Gastrocnemius medialis (tissue), 4 donors: ENCODE data around the gene SH3BP4. TPM values are rescaled to one million over a fixed set of nuclear protein-coding genes. Genes with fewer than 3 reads are reported as not detected.
"Not testable (repeated sequence)": the region's sequence is repeated elsewhere in the genome, so short reads cannot be mapped to it uniquely, and the experiment has no call there.

ENCODE experiments used
- ATAC-seq, 2 donors: fragments of 150-250 bp; one replicate each; pipeline ENCODE4 v1.9.1; 2016
- DNase-seq, 2 donors: peaks; one replicate each; pipeline ENCODE4 v3.0.0-alpha.2; 2019
- H3K27ac ChIP-seq, 4 donors: fragments of 200-600 bp; sonication (generic); 1 replicate in 1 of 4; 2 replicates in 3 of 4; pipeline ENCODE4 v1.5.1; 2016 to 2018; ENCODE audit warnings: mild to moderate bottlenecking in 2 of 4, moderate library complexity in 1 of 4
- H3K27me3 ChIP-seq, 3 donors: fragments of 200-600 bp; sonication (generic) in 2 of 3; 1 replicate in 1 of 3; 2 replicates in 2 of 3; pipeline versions ENCODE4 v1.5.1 to v1.6.0; 2016 to 2019; ENCODE audit warnings: mild to moderate bottlenecking in 1 of 3, moderate library complexity in 1 of 3
- H3K36me3 ChIP-seq, 2 donors: fragments of 200-600 bp; sonication (generic) in 1 of 2; one replicate each; pipeline ENCODE4 v1.5.1; 2017 to 2018
- H3K4me1 ChIP-seq, 2 donors: fragments of 200-600 bp; sonication (generic) in 1 of 2; one replicate each; pipeline ENCODE4 v1.5.1; 2016 to 2017; ENCODE audit warnings: mild to moderate bottlenecking in 2 of 2
- H3K4me3 ChIP-seq, 4 donors: fragments of 200-600 bp; sonication (generic) in 3 of 4; 1 replicate in 1 of 4; 2 replicates in 3 of 4; pipeline ENCODE4 v1.5.1; 2016 to 2019; ENCODE audit warnings: mild to moderate bottlenecking in 2 of 4
- H3K9me3 ChIP-seq, 3 donors: fragments of 200-600 bp; sonication (generic) in 2 of 3; 1 replicate in 1 of 3; 2 replicates in 2 of 3; pipeline ENCODE4 v1.5.1; 2016 to 2019
- POLR2A ChIP-seq, 2 donors: fragments of 450-650 bp; IDR thresholded peaks; one replicate each; pipeline ENCODE4 v1.6.1; 2017; ENCODE audit warnings: antibody characterized with exemption in 2 of 2, mild to moderate bottlenecking in 2 of 2, moderate library complexity in 2 of 2
- in situ Hi-C, 4 donors: fragments of 200-750 bp; cut with MboI; loops; one replicate each; pipeline versions ENCODE4 v1.15.0 to v1.8.0; 2017; ENCODE audit warnings: low sequenced_read_pairs in 4 of 4
- intact Hi-C: fragments of 100-400 bp; cut with DNase I; formaldehyde crosslinking; loops from one replicate; pipeline ENCODE4 v1.15.1; 2023; ENCODE audit warnings: low total_unique reads
- total RNA-seq, 4 donors: library from RNA; depleted of rRNA; stranded (reverse); fragments of >200 nt; gene quantifications; one replicate each; pipeline versions ENCODE4 v1.1.0 to v1.2.3, GENCODE V29; 2016
- TF ChIP-seq, protein P1 (sequence below), 5 experiments: fragments of 450-650 bp in 3 of 5; fragments of 200-600 bp in 2 of 5; sonication (generic) in 2 of 5; IDR thresholded peaks in 4 of 5; conservative IDR thresholded peaks in 1 of 5; 1 replicate in 4 of 5; 2 replicates in 1 of 5; pipeline ENCODE4 v1.5.1; 2016 to 2019; ENCODE audit warnings: antibody characterized with exemption in 5 of 5, mild to moderate bottlenecking in 3 of 5, moderate library complexity in 3 of 5

Gene SH3BP4
- total RNA-seq, 4 donors from 2014 or later: 10.2 to 36.9 (median 15.9) TPM

- H3K27me3 ChIP-seq: no peaks in the 10 kb centered on the region
- H3K27ac ChIP-seq: no peak overlapping the region
- peaks cover 11 to 16% of the 10 kb centered on the region in 2 donors for H3K4me1 ChIP-seq
- in situ Hi-C loops (no loop called here), intact Hi-C loops (loop anchor here (5.0 kb wide), 1 partner anchor 102 kb away; the partner anchor contains the start of gene SH3BP4)
- H3K4me3 ChIP-seq: no peak overlapping the region
- no peak for DNase-seq
- H3K36me3 ChIP-seq: no peaks in the 10 kb centered on the region
- ATAC-seq: no peak
- no peaks in the 10 kb centered on the region for H3K9me3 ChIP-seq
- TF ChIP-seq, protein P1, sequence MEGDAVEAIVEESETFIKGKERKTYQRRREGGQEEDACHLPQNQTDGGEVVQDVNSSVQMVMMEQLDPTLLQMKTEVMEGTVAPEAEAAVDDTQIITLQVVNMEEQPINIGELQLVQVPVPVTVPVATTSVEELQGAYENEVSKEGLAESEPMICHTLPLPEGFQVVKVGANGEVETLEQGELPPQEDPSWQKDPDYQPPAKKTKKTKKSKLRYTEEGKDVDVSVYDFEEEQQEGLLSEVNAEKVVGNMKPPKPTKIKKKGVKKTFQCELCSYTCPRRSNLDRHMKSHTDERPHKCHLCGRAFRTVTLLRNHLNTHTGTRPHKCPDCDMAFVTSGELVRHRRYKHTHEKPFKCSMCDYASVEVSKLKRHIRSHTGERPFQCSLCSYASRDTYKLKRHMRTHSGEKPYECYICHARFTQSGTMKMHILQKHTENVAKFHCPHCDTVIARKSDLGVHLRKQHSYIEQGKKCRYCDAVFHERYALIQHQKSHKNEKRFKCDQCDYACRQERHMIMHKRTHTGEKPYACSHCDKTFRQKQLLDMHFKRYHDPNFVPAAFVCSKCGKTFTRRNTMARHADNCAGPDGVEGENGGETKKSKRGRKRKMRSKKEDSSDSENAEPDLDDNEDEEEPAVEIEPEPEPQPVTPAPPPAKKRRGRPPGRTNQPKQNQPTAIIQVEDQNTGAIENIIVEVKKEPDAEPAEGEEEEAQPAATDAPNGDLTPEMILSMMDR (IDR thresholded peaks at IDR 0.05 in 4 of 5, conservative IDR thresholded peaks at IDR 0.05 in 1 of 5): no peak
- TF ChIP-seq POLR2A (IDR thresholded peaks at IDR 0.05): no peak
Observed at GRCh38 chr2:235054475-235054874, 102.7 kb downstream of the SH3BP4 start.

DNA sequence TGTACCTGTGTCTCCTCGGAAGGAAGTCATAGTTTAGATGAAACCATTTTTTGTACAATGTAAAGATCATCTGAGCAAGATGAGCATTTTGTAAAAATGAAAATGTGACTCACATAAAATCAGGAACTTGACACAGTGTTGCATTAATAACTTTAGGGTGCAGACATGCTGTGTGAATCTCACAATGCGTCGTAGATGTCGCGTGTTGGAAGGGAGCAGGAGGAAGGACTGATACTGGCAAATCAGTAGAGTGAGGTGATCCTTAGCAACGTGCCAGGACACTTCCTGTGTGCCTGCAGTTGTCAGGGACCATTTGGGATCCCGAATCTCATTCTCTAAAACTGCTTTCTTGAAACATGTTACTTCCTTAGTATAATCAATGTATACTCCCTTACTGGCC, 103.1 kb downstream of the SH3BP4 start:
- intact Hi-C loops: loop anchor here (5.0 kb wide), 1 partner anchor 103 kb away; the partner anchor contains the start of gene SH3BP4
- ATAC-seq (no peak), DNase-seq (no peak)
- TF ChIP-seq POLR2A (IDR thresholded peaks at IDR 0.05): no peak
- TF ChIP-seq, protein P1 (IDR thresholded peaks at IDR 0.05 in 4 of 5, conservative IDR thresholded peaks at IDR 0.05 in 1 of 5): no peak
- H3K27ac ChIP-seq: peak overlapping the region in 1 of 4 donors; percentile 1
- no peaks in the 10 kb centered on the region for H3K36me3 ChIP-seq
- no peaks in the 10 kb centered on the region for H3K27me3 ChIP-seq
- in situ Hi-C loops: no loop called here
- H3K9me3 ChIP-seq: no peaks in the 10 kb centered on the region
- H3K4me3 ChIP-seq: no peak overlapping the region
- H3K4me1 ChIP-seq: peaks cover 11 to 16% of the 10 kb centered on the region in 2 donors

DNA sequence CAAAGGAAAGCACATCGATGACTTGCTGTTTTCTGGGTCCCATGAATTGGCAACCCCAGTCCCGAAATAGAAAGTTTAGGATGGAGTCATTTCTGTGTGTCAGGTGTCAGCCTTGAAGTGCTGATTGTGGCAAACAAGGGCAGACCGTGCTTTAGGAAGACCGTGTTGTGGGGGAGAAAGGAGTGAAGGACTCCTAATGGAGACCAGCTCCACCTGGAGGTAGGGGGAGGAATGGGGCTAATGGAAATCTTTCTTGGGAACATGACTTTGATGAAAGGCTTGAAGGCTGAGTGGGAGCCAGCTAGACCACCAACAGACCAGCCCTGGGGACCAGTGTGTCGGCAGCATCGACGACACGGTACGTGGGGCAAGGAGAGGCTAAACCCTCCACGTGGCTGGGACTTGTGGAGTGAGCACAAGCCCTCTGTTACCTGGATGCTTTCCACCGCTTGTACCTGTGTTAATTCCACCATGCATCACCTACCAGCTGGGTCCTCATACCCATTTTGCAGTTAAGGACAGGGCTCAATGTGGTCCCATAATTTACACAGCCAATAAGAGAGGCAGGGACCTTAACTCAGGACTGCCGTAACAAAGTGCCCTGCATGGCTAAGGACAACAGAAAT, 104.2 kb downstream of the SH3BP4 start:
- in situ Hi-C loops (no loop called here), intact Hi-C loops (loop anchor here (1.0 kb wide), 1 partner anchor 50 kb away; no protein-coding TSS in a partner anchor)
- Histone ChIP-seq H3K4me3 (no peak overlapping the region), H3K27ac (peak overlapping the region in 3 of 4 donors; percentile 25 to 49 (median 40)), H3K27me3 (no peaks in the 10 kb centered on the region), H3K9me3 (no peaks in the 10 kb centered on the region), H3K4me1 (peaks cover 8 to 10% of the 10 kb centered on the region in 2 donors), H3K36me3 (no peaks in the 10 kb centered on the region)
- peak in 1 of 2 donors; percentile 42 for DNase-seq
- TF ChIP-seq, protein P1 (IDR thresholded peaks at IDR 0.05 in 4 of 5, conservative IDR thresholded peaks at IDR 0.05 in 1 of 5): peak; percentile 34 to 67 (median 61)
- TF ChIP-seq POLR2A (IDR thresholded peaks at IDR 0.05): no peak
- peak; percentile 61 to 71 for ATAC-seq

GRCh38 chr2:235056768-235057167, 105.0 kb downstream of the SH3BP4 start:
- TF ChIP-seq, protein P1 (IDR thresholded peaks at IDR 0.05 in 4 of 5, conservative IDR thresholded peaks at IDR 0.05 in 1 of 5): no peak
- TF ChIP-seq POLR2A (IDR thresholded peaks at IDR 0.05): no peak
- Histone ChIP-seq H3K27ac (no peak overlapping the region), H3K36me3 (no peaks in the 10 kb centered on the region), H3K4me1 (peaks cover 2 to 4% of the 10 kb centered on the region in 2 donors), H3K27me3 (no peaks in the 10 kb centered on the region), H3K9me3 (no peaks in the 10 kb centered on the region), H3K4me3 (no peak overlapping the region)
- in situ Hi-C loops (no loop called here), intact Hi-C loops (loop anchor here (1.0 kb wide), 1 partner anchor 50 kb away; no protein-coding TSS in a partner anchor)
- ATAC-seq (no peak), DNase-seq (no peak)

DNA sequence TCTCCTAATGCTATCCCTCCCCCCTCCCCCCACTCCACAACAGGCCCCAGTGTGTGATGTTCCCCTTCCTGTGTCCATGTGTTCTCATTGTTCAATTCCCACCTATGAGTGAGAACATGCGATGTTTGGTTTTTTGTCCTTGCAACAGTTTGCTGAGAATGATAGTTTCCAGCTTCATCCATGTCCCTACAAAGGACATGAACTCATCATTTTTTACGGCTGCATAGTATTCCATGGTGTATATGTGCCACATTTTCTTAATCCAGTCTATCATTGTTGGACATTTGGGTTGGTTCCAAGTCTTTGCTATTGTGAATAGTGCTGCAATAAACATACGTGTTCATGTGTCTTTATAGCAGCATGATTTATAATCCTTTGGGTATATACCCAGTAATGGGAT, 105.8 kb downstream of the SH3BP4 start:
- H3K36me3 ChIP-seq, H3K9me3 ChIP-seq, DNase-seq, intact Hi-C loops, H3K27me3 ChIP-seq, in situ Hi-C loops, H3K4me3 ChIP-seq, H3K27ac ChIP-seq, ATAC-seq, H3K4me1 ChIP-seq: not testable (repeated sequence)
